ENCODE results near the gene MAGEL2.

Gene MAGEL2
- 0 reads per million in 2 experiments for total RNA-seq

- DNase-seq (ENCODE audit: low read depth) = no peak
Measured at GRCh38 chr15:23647421-23648370, at the start of gene MAGEL2. TSS of gene MAGEL2 (minus strand) at chr15:23647867. CDS start at chr15:23647742, 125 bp downstream.

- no peak for DNase-seq (ENCODE audit: low read depth)
Measured at GRCh38 chr15:23695282-23695681, 47.6 kb upstream of the MAGEL2 start.

- DNase-seq (ENCODE audit: low read depth) = no peak
Measured at GRCh38 chr15:23694592-23694991, 46.9 kb upstream of the MAGEL2 start.

- DNase-seq (ENCODE audit: low read depth) = no peak
Measured at GRCh38 chr15:23690450-23690852, 42.8 kb upstream of the MAGEL2 start.

- no peak for DNase-seq (ENCODE audit: low read depth)
Measured at GRCh38 chr15:23690015-23690414, 42.3 kb upstream of the MAGEL2 start.

- no peak for DNase-seq (ENCODE audit: low read depth)
Measured at GRCh38 chr15:23687143-23687470, 39.4 kb upstream of the MAGEL2 start, which contains the start of gene NDN. TSS of gene NDN (minus strand) at chr15:23687305. CDS start at chr15:23687217, 88 bp downstream.

GRCh38 chr15:23686466-23687142, 38.9 kb upstream of the MAGEL2 start:
- DNase-seq (ENCODE audit: low read depth) = no peak

- no peak for DNase-seq (ENCODE audit: low read depth)
Measured at GRCh38 chr15:23671481-23671880, 23.8 kb upstream of the MAGEL2 start.

GRCh38 chr15:23670970-23671369, 23.3 kb upstream of the MAGEL2 start:
- no peak for DNase-seq (ENCODE audit: low read depth)

- DNase-seq (ENCODE audit: low read depth) = no peak
Measured at GRCh38 chr15:23663232-23663631, 15.6 kb upstream of the MAGEL2 start.

- no peak for DNase-seq (ENCODE audit: low read depth)
Measured at GRCh38 chr15:23648920-23649515, 1.4 kb upstream of the MAGEL2 start.

- no peak for DNase-seq (ENCODE audit: low read depth)
Measured at GRCh38 chr15:23647001-23647295, 719 bp downstream of the MAGEL2 start.

GRCh38 chr15:23646165-23647000, 1.3 kb downstream of the MAGEL2 start:
- no peak for DNase-seq (ENCODE audit: low read depth)

GRCh38 chr15:23645371-23646164, 2.1 kb downstream of the MAGEL2 start:
- DNase-seq (ENCODE audit: low read depth) = no peak

- no peak for DNase-seq (ENCODE audit: low read depth)
Measured at GRCh38 chr15:23644829-23645228, 2.8 kb downstream of the MAGEL2 start.

- peak; percentile 10 for DNase-seq (ENCODE audit: low read depth)
Measured at GRCh38 chr15:23642413-23643044, 5.1 kb downstream of the MAGEL2 start.

GRCh38 chr15:23634181-23634580, 13.5 kb downstream of the MAGEL2 start:
- no peak for DNase-seq (ENCODE audit: low read depth)

GRCh38 chr15:23629234-23629805, 18.3 kb downstream of the MAGEL2 start:
- no peak for DNase-seq (ENCODE audit: low read depth)

- DNase-seq (ENCODE audit: low read depth) = no peak
Measured at GRCh38 chr15:23628612-23629233, 18.9 kb downstream of the MAGEL2 start.

- no peak for DNase-seq (ENCODE audit: low read depth)
Measured at GRCh38 chr15:23616536-23616935, 31.1 kb downstream of the MAGEL2 start.
